BJ (cell line): ENCODE measurements around the gene BARD1. TPM values are rescaled to one million over a fixed set of nuclear protein-coding genes. Genes with fewer than 3 reads are reported as not detected.
"Not testable (repeated sequence)": the region's sequence is repeated elsewhere in the genome, so short reads cannot be mapped to it uniquely, and the experiment has no call there.

ENCODE experiments used
- CTCF ChIA-PET: fragments of 350-600 bp; formaldehyde crosslinking; extraction: SDS; loops from one replicate; lab custom pipeline; 2021; ENCODE audit warnings: antibody characterized with exemption, inconsistent platforms; lab: Yijun Ruan, JAX
- POLR2A ChIA-PET: fragments of 300-600 bp; sonication (Branson Sonifier 250); formaldehyde crosslinking; extraction: SDS; loops from one replicate; lab custom pipeline; 2021; ENCODE audit warnings: antibody characterized with exemption; lab: Charles Lee
- DNase-seq: peaks from one replicate; pipeline ENCODE4 v3.0.0-alpha.2; 2011; ENCODE audit warnings: low read depth
- H3K27me3 ChIP-seq: 2 replicates; pipeline ENCODE4 v1.6.0; 2011; ENCODE audit warnings: low read length; ENCODE audit not compliant: control insufficient read depth, insufficient read depth
- H3K36me3 ChIP-seq: 2 replicates; pipeline ENCODE4 v1.5.1; 2011; ENCODE audit warnings: low read length; ENCODE audit not compliant: control insufficient read depth, insufficient read depth
- H3K4me3 ChIP-seq: 2 replicates; pipeline ENCODE4 v1.5.1; 2011; ENCODE audit warnings: low read depth, mild to moderate bottlenecking, control low read depth, low read length
- CTCF ChIP-seq: IDR thresholded peaks from 2 replicates; pipeline ENCODE4 v1.5.1; 2011; ENCODE audit warnings: low read depth, mild to moderate bottlenecking, control low read depth, inconsistent platforms, low read length, moderate library complexity; ENCODE audit not compliant: insufficient read depth
- polyA plus RNA-seq: library from polyadenylated mRNA; depleted of rRNA; stranded (reverse); fragments of >200 nt; gene quantifications from 2 replicates; pipeline ENCODE4 v1.2.3, GENCODE V29; 2011

BARD1 gene
- polyA plus RNA-seq, 1 experiment = 6.6 TPM

DNA sequence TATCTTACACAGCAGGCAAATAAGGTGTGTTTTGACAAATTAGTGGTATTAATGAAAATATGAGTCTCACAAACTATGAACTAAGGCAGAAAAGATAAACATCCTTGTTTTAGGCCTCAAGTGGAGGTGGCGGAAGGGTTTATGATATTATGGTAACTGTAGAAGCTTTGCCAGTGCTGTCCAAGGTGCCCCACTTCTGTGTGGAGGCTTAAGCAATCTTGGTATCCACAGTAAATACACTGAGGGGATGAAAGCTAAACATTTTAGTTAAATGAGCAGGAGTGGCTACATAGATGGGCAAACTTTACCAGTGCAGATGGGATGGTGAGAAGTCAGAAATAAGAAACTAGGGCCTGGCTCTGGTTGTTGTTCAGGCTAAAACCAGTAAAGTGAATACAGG, 84.7 kb downstream of the BARD1 start:
- ChIA-PET CTCF (no interaction called here), POLR2A (no interaction called here)
- H3K36me3 ChIP-seq = peaks cover 2% of the 10 kb centered on the region; the same call in 1 of the 2 replicates
- TF ChIP-seq CTCF = no peak
- no peak for DNase-seq
- H3K4me3 ChIP-seq = no peak overlapping the region
- no peaks in the 10 kb centered on the region for H3K27me3 ChIP-seq

GRCh38 chr2:214717837-214718236, 91.6 kb downstream of the BARD1 start:
- H3K36me3 ChIP-seq, H3K4me3 ChIP-seq, H3K27me3 ChIP-seq, DNase-seq, POLR2A ChIA-PET: not testable (repeated sequence)
- CTCF ChIA-PET = interaction anchor here (0.6 kb wide), 1 partner anchor 537 kb away, joined by 3 read pairs; no protein-coding TSS in a partner anchor

- POLR2A ChIA-PET = no interaction called here
- TF ChIP-seq CTCF = no peak
Measured at GRCh38 chr2:214716811-214717560, 92.5 kb downstream of the BARD1 start.

DNA sequence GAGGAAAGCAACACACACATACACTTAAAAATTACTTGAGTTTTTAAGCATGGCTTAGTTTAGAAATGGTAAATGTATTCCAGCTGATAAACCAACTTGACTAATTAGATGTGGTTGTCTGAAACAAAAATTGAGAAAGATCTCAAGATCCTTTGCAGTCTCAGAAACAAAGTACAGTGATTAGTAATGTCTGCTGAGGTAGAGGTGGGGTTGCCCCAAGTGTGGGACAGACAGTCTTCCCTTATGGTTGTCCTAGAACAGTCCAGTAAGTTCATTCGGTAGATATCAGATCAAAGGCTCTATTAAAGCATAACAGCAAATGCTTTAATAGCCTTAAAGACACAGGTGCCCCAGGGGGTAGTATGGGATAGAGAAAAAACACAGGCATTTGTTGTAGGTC, 94.5 kb downstream of the BARD1 start:
- POLR2A ChIA-PET = no interaction called here
- no peak for DNase-seq
- no peak for TF ChIP-seq CTCF
- CTCF ChIA-PET = no interaction called here
- no peaks in the 10 kb centered on the region for H3K27me3 ChIP-seq
- no peak overlapping the region for H3K4me3 ChIP-seq
- no peaks in the 10 kb centered on the region for H3K36me3 ChIP-seq

More at GRCh38 chr2:214716811-214717560, 92.5 kb downstream of the BARD1 start:
- Histone ChIP-seq H3K27me3 (no peaks in the 10 kb centered on the region), H3K4me3 (no peak overlapping the region), H3K36me3 (no peaks in the 10 kb centered on the region)
- CTCF ChIA-PET = no interaction called here
- no peak for DNase-seq

DNA sequence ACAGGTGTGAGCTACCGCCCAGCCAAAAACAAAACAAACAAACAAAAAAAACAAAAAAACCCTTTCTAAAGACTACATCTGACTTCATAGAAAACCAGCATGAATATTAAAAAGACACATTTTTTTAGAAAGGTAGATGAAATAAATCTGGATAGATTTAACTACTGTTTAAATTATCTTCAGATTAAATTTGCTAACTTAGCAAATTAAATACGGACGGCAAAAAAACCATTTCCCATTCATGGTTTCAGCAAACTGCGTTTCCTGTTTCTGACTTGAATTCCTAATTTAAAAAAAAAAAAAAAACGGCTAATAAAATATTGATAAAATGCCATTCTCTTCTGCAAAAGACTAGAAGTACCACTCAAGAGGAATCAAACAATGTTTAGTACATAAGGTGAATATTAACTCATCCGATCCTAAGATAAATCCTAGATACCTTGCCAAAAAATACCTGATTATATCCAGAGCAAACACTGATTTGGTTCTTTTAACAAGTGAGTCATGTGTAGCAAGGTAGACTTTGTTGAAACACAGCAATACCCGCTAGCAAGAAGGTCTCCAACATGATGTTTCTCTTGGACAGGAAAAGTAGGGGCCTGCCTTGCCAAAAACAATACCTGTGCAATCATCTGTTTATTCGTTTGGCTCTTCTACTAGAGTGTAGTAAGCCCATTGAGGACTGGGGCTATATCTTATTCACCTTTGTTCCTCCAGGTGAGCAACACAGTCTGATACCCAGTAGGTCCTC, 96.2 kb downstream of the BARD1 start:
- H3K36me3 ChIP-seq = no peaks in the 10 kb centered on the region
- DNase-seq = no peak
- ChIA-PET CTCF (no interaction called here), POLR2A (no interaction called here)
- H3K4me3 ChIP-seq = no peak overlapping the region
- TF ChIP-seq CTCF = no peak
- no peaks in the 10 kb centered on the region for H3K27me3 ChIP-seq
